Esophagus muscularis mucosa (tissue), 4 donors: ENCODE data around the gene CCDC83.

Experiments
- EP300 ChIP-seq: sonication (generic); formaldehyde crosslinking; IDR thresholded peaks from one replicate; pipeline ENCODE4 v1.6.1; 2017; ENCODE audit warnings: antibody characterized with exemption
- POLR2A ChIP-seq: fragments of 450-650 bp; IDR thresholded peaks from one replicate; pipeline ENCODE4 v1.6.1; 2017; ENCODE audit warnings: antibody characterized with exemption, moderate library complexity, mild to moderate bottlenecking, low read depth
- POLR2AphosphoS5 ChIP-seq, 2 donors: sonication (generic); formaldehyde crosslinking; IDR thresholded peaks; one replicate each; pipeline ENCODE4 v1.6.1; 2017; ENCODE audit warnings: antibody characterized with exemption in 2 of 2
- TF ChIP-seq, protein P1 (sequence below), 3 experiments: fragments of 200-600 bp in 2 of 3; fragments of 450-650 bp in 1 of 3; sonication (generic) in 2 of 3; IDR thresholded peaks; one replicate each; pipeline ENCODE4 v1.5.1; 2017 to 2019; ENCODE audit warnings: antibody characterized with exemption in 3 of 3, mild to moderate bottlenecking in 2 of 3, moderate library complexity in 1 of 3

DNA sequence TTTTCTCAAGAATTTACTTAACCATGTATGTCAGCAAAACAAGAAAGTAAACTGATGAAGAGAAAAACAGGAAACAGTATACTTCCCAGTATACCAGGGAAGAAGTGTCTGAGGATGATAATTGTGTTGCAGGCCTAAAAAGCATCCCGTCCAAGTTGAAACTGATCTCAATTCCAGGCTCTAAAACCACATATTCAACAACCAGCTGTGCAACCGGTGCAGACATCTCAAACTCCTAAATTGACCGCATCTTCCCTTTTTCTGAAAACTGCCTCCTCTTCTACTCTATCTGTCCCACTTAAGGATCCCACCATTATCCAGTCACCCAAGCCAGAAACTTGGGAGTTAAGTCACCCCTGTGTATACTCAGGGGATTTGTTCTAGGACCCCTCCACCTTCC is 47.2 kb downstream of the CCDC83 start:
- no peak for TF ChIP-seq POLR2AphosphoS5 (IDR thresholded peaks at IDR 0.05)
- TF ChIP-seq, protein P1, sequence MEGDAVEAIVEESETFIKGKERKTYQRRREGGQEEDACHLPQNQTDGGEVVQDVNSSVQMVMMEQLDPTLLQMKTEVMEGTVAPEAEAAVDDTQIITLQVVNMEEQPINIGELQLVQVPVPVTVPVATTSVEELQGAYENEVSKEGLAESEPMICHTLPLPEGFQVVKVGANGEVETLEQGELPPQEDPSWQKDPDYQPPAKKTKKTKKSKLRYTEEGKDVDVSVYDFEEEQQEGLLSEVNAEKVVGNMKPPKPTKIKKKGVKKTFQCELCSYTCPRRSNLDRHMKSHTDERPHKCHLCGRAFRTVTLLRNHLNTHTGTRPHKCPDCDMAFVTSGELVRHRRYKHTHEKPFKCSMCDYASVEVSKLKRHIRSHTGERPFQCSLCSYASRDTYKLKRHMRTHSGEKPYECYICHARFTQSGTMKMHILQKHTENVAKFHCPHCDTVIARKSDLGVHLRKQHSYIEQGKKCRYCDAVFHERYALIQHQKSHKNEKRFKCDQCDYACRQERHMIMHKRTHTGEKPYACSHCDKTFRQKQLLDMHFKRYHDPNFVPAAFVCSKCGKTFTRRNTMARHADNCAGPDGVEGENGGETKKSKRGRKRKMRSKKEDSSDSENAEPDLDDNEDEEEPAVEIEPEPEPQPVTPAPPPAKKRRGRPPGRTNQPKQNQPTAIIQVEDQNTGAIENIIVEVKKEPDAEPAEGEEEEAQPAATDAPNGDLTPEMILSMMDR (IDR thresholded peaks at IDR 0.05) = no peak
- no peak for TF ChIP-seq POLR2A
- no peak for TF ChIP-seq EP300
